Activated CD8-positive, alpha-beta T cell treated with anti-CD3 and anti-CD28 coated beads for 36 hours (primary cell): ENCODE measurements around the gene HLA-DOB. TPM values are rescaled to one million over a fixed set of nuclear protein-coding genes. Genes with fewer than 3 reads are reported as not detected.

Source experiments
- ATAC-seq: fragments of 200-7000 bp; cut with Tn5 transposase; one replicate; pipeline ENCODE4 v1.10.0; 2021; ENCODE audit warnings: mild to moderate bottlenecking, moderate library complexity
- CTCF ChIA-PET: fragments of 350-600 bp; sonication (Branson Sonifier 250); formaldehyde crosslinking; loops from one replicate; lab custom pipeline; 2021; ENCODE audit warnings: antibody characterized with exemption; lab: Charles Lee
- POLR2A ChIA-PET: fragments of 350-600 bp; sonication (Branson Sonifier 250); formaldehyde crosslinking; loops from one replicate; lab custom pipeline; 2021; ENCODE audit warnings: antibody characterized with exemption; lab: Charles Lee
- DNase-seq: peaks from one replicate; pipeline ENCODE4 v3.0.0-alpha.2; 2020
- H3K27ac Mint-ChIP-seq: one replicate; pipeline ENCODE4 v1.8.0; 2021; ENCODE audit warnings: mild to moderate bottlenecking, mixed read lengths
- H3K27me3 Mint-ChIP-seq: one replicate; pipeline ENCODE4 v1.8.0; 2021; ENCODE audit warnings: mixed read lengths
- H3K36me3 Mint-ChIP-seq: one replicate; pipeline ENCODE4 v1.8.0; 2021; ENCODE audit warnings: low read depth, mixed read lengths
- H3K4me1 Mint-ChIP-seq: one replicate; pipeline ENCODE4 v1.8.0; 2021; ENCODE audit warnings: low read depth, mixed read lengths
- H3K4me3 Mint-ChIP-seq: one replicate; pipeline ENCODE4 v1.8.0; 2021; ENCODE audit warnings: mild to moderate bottlenecking, moderate library complexity, mixed read lengths
- H3K9me3 Mint-ChIP-seq: one replicate; pipeline ENCODE4 v1.8.0; 2021; ENCODE audit warnings: mixed read lengths
- intact Hi-C: fragments of 100-400 bp; cut with micrococcal nuclease; formaldehyde crosslinking; loops from one replicate; pipeline ENCODE4 v1.10.0; 2022
- total RNA-seq, 2 experiments: library from RNA; stranded (reverse); gene quantifications; one replicate each; pipeline ENCODE4 v1.2.3, GENCODE V29; 2021
- TF ChIP-seq, protein P1 (sequence below): fragments of 200-600 bp; IDR thresholded peaks from one replicate; pipeline ENCODE4 v1.8.0; 2022; ENCODE audit warnings: antibody characterized with exemption, mild to moderate bottlenecking

HLA-DOB gene
- total RNA-seq, 2 experiments from 2014 or later = 10.2 to 11.6 TPM

DNA sequence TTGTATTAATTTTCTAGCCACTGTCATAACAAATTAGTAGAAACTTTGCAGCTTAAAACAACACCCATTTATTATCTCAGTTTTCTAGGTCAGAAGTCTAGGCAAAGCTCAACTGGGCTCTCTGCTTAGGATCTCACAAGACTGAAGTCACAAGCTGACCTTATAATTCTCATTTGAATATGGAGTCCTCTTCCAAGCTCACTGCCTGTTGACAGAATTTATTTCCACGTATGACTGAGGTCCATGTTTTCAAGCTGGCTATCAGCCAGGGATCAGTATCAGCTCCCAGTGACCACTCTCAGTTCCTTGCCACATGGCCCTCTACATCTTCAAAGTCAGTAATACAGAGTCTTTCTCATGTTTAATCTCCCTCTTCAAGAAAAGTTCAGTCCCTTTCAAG lies 41.7 kb downstream of the HLA-DOB start:
- ChIA-PET CTCF (no interaction called here), POLR2A (no interaction called here)
- ATAC-seq = no peak
- Mint-ChIP-seq H3K4me3 (no peak overlapping the region), H3K36me3 (no peaks in the 10 kb centered on the region), H3K27ac (no peak overlapping the region), H3K27me3 (peaks cover 17% of the 10 kb centered on the region), H3K9me3 (no peaks in the 10 kb centered on the region), H3K4me1 (no peaks in the 10 kb centered on the region)
- no peak for DNase-seq
- intact Hi-C loops = no loop called here
- TF ChIP-seq, protein P1, sequence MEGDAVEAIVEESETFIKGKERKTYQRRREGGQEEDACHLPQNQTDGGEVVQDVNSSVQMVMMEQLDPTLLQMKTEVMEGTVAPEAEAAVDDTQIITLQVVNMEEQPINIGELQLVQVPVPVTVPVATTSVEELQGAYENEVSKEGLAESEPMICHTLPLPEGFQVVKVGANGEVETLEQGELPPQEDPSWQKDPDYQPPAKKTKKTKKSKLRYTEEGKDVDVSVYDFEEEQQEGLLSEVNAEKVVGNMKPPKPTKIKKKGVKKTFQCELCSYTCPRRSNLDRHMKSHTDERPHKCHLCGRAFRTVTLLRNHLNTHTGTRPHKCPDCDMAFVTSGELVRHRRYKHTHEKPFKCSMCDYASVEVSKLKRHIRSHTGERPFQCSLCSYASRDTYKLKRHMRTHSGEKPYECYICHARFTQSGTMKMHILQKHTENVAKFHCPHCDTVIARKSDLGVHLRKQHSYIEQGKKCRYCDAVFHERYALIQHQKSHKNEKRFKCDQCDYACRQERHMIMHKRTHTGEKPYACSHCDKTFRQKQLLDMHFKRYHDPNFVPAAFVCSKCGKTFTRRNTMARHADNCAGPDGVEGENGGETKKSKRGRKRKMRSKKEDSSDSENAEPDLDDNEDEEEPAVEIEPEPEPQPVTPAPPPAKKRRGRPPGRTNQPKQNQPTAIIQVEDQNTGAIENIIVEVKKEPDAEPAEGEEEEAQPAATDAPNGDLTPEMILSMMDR = no peak

DNA sequence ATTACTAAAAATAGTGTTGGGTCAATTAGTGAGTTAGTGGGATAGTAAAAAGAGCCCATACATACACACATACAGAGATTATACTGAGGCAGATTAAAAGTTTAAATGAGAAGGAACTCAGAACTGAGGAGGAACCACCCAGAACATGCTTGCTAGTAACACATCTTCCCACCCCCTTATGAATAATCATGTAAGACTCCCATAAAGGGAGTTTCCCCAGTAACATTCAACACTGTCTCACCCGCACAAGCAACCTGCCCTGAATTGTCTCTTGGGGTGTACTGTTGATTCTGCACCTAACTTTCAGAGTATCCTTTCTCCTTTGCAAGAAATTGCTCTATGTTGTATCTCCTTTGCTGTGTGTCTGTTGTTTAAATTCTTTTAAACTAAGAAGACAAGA lies 42.4 kb downstream of the HLA-DOB start:
- H3K27me3 Mint-ChIP-seq = peaks cover 19% of the 10 kb centered on the region
- ChIA-PET POLR2A (no interaction called here), CTCF (no interaction called here)
- H3K9me3 Mint-ChIP-seq = no peaks in the 10 kb centered on the region
- intact Hi-C loops = no loop called here
- ATAC-seq (peak; percentile 56), DNase-seq (no peak)
- no peak overlapping the region for H3K27ac Mint-ChIP-seq
- H3K4me1 Mint-ChIP-seq = no peaks in the 10 kb centered on the region
- H3K36me3 Mint-ChIP-seq = no peaks in the 10 kb centered on the region
- no peak overlapping the region for H3K4me3 Mint-ChIP-seq
- TF ChIP-seq, protein P1 = no peak

DNA sequence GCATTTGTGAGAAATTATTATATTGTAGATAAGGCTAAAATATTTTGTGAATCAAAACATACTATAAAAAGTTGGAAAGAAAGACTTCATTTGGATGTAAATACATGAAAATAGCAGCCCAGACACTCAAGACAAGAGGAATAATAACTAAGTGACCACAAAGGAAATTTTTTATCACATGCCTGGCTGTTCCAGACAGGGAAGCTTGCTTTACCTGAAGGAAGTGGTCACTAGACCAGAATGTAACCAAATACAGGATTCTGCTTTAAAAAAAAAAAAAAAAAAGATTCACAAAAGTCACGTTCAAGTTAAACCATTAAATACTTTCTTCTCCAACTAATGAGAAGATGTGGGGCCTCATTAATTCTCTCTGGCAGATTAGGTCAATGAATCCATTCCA lies 44.1 kb downstream of the HLA-DOB start:
- no peak for ATAC-seq
- peaks cover 23% of the 10 kb centered on the region for H3K27me3 Mint-ChIP-seq

DNA sequence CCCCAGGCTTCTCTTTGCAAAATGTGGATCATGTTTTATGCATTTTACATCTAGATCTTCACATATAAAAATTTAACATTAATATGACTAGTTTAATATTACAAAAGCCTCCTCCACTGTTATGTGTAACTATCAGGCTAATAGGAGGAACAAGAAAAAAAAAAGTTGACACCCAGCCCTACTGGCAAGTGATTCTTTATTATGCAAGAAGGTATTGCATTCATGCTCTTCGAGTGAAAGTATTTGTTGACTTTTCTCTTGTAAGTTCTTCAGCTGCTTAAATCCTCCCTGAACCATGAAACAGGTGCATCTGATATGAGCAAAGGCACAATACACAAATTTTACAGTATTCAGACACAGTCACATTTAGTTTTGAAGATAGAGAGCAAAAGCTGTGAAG lies 52.8 kb downstream of the HLA-DOB start:
- intact Hi-C loops = no loop called here
- DNase-seq (no peak), ATAC-seq (no peak)
- CTCF ChIA-PET = interaction anchor here (2.9 kb wide), 1 partner anchor 22 kb away, joined by 10 read pairs; no protein-coding TSS in a partner anchor
- POLR2A ChIA-PET = no interaction called here
- H3K9me3 Mint-ChIP-seq = no peaks in the 10 kb centered on the region
- no peaks in the 10 kb centered on the region for H3K4me1 Mint-ChIP-seq
- TF ChIP-seq, protein P1 = no peak
- H3K27ac Mint-ChIP-seq = no peak overlapping the region
- no peak overlapping the region for H3K4me3 Mint-ChIP-seq
- peaks cover 27% of the 10 kb centered on the region for H3K27me3 Mint-ChIP-seq
- H3K36me3 Mint-ChIP-seq = no peaks in the 10 kb centered on the region

More for the DNA sequence above, 44.1 kb downstream of the HLA-DOB start:
- ChIA-PET CTCF (no interaction called here), POLR2A (no interaction called here)
- H3K4me1 Mint-ChIP-seq = no peaks in the 10 kb centered on the region
- DNase-seq = no peak
- H3K27ac Mint-ChIP-seq = no peak overlapping the region
- no peaks in the 10 kb centered on the region for H3K9me3 Mint-ChIP-seq
- intact Hi-C loops = no loop called here
- TF ChIP-seq, protein P1 = no peak
- no peaks in the 10 kb centered on the region for H3K36me3 Mint-ChIP-seq
- H3K4me3 Mint-ChIP-seq = no peak overlapping the region

DNA sequence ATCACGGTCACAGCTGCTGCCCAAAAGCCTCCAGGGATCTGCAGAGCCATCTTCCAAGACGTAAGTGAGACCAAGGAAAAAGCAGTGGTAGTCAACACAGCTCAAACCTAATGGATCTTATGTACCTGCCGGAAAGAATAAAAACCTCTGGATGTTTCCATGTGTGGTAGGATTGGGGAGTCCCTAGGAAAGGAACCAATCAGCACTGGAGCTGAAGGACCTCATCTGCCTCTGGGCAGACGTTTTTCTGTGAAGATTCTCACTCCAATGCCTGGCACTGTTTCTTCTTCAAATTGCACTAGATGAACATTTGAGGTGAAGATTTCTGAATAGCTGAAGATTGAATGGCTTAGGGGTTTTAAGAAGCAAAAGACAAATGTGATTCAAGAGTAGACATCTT lies 53.4 kb downstream of the HLA-DOB start, which contains the start of gene HLA-DQB2:
Gene HLA-DQB2 (minus strand): TSS at position 112 of the 400 bp plus-strand sequence. CDS start 62 bp downstream, at position 50.
- Mint-ChIP-seq H3K4me1 (no peaks in the 10 kb centered on the region), H3K36me3 (no peaks in the 10 kb centered on the region), H3K27ac (no peak within 1 kb of the TSS), H3K27me3 (peaks cover 27% of the 10 kb centered on the region), H3K9me3 (no peaks in the 10 kb centered on the region), H3K4me3 (no peak within 1 kb of the TSS)
- ChIA-PET CTCF (interaction anchor here (1.3 to 2.9 kb wide), 2 partner anchors 23 to 350 kb away, joined by 3 to 10 read pairs; no protein-coding TSS in a partner anchor), POLR2A (no interaction called here)
- DNase-seq (no peak), ATAC-seq (no peak)
- intact Hi-C loops = no loop called here
- TF ChIP-seq, protein P1 = no peak

Other genes with a start within 250 kb of the HLA-DOB start
- gene HLA-DRB1, start 227.2 kb downstream of the HLA-DOB start, total RNA-seq = 10 to 100 TPM; 21.8 to 22.7 TPM
- gene HLA-DQA1, start 179.6 kb downstream of the HLA-DOB start, total RNA-seq = 1 to 10 TPM; 3.4 to 3.9 TPM
- 1 to 10 TPM; 5.3 to 6.9 TPM for gene HLA-DQB1, start 150.3 kb downstream of the HLA-DOB start, total RNA-seq
- gene HLA-DQA2, start 75.6 kb downstream of the HLA-DOB start, total RNA-seq = under 1 TPM in 1 of 2 experiments, not detected in 1; 0.18 TPM
- under 1 TPM in 1 of 2 experiments, not detected in 1; 0.60 TPM for gene HLA-DQB2, start 53.5 kb downstream of the HLA-DOB start, total RNA-seq
- 100 to 1,000 TPM; 110 to 113 TPM for gene TAP2, start 21.7 kb upstream of the HLA-DOB start, total RNA-seq
- 100 to 1,000 TPM; 370 to 371 TPM for gene PSMB8, start 27.0 kb upstream of the HLA-DOB start, total RNA-seq
- 100 to 1,000 TPM; 210 to 211 TPM for gene TAP1, start 36.7 kb upstream of the HLA-DOB start, total RNA-seq
- gene PSMB9, start 37.2 kb upstream of the HLA-DOB start, total RNA-seq = 100 to 1,000 TPM; 219 to 229 TPM
- 1 to 10 TPM; 3.5 to 3.6 TPM for gene HLA-DMB, start 124.0 kb upstream of the HLA-DOB start, total RNA-seq
- gene HLA-DMA, start 136.1 kb upstream of the HLA-DOB start, total RNA-seq = 10 to 100 TPM; 16.2 TPM
- gene BRD2, start 151.6 kb upstream of the HLA-DOB start, total RNA-seq = 100 to 1,000 TPM; 219 to 235 TPM
- gene HLA-DOA, start 192.6 kb upstream of the HLA-DOB start, total RNA-seq = 1 to 10 TPM; 6.4 to 8.1 TPM